GM23338 (cell line): ENCODE results near the gene RHOT1. TPM values are rescaled to one million over a fixed set of nuclear protein-coding genes. Genes with fewer than 3 reads are reported as not detected.

Experiments used
- ATAC-seq: fragments of 200-7000 bp; cut with Tn5 transposase; 3 replicates; pipeline ENCODE4 v1.9.1; 2020
- DNase-seq: peaks from one replicate; pipeline ENCODE4 v3.0.0-alpha.2; 2015; ENCODE audit warnings: low spot score
- H2AFZ ChIP-seq: fragments of 200-600 bp; sonication (generic); 2 replicates; pipeline ENCODE4 v1.8.0; 2016; ENCODE audit warnings: antibody characterized with exemption, mild to moderate bottlenecking, moderate library complexity
- H3F3A ChIP-seq: fragments of 200-600 bp; sonication (generic); replicated peaks from 2 replicates; pipeline ENCODE4 v1.8.0; 2017; ENCODE audit warnings: antibody characterized with exemption, mixed run types, low read depth
- H3K27ac ChIP-seq: fragments of 200-600 bp; sonication (generic); 2 replicates; pipeline ENCODE4 v1.6.1; 2016; ENCODE audit warnings: low read depth
- H3K27me3 ChIP-seq: fragments of 200-600 bp; sonication (generic); 2 replicates; pipeline ENCODE4 v1.8.0; 2016; ENCODE audit warnings: mild to moderate bottlenecking, mixed run types, moderate library complexity; ENCODE audit not compliant: insufficient read depth
- H3K36me3 ChIP-seq: fragments of 200-600 bp; sonication (generic); 2 replicates; pipeline ENCODE4 v1.8.0; 2016; ENCODE audit warnings: mild to moderate bottlenecking; ENCODE audit not compliant: insufficient read depth
- H3K4me1 ChIP-seq: fragments of 200-600 bp; sonication (generic); 2 replicates; pipeline ENCODE4 v1.8.0; 2016; ENCODE audit warnings: mild to moderate bottlenecking, moderate library complexity; ENCODE audit not compliant: insufficient read depth
- H3K4me2 ChIP-seq: fragments of 200-600 bp; sonication (generic); 2 replicates; pipeline ENCODE4 v1.7.1; 2017; ENCODE audit warnings: mixed run types
- H3K4me3 ChIP-seq: fragments of 200-600 bp; sonication (generic); 2 replicates; pipeline ENCODE4 v1.6.1; 2016; ENCODE audit warnings: mixed run types
- H3K79me2 ChIP-seq: fragments of 200-600 bp; sonication (generic); replicated peaks from 2 replicates; pipeline ENCODE4 v1.8.0; 2017; ENCODE audit warnings: mild to moderate bottlenecking; ENCODE audit not compliant: insufficient read depth
- H3K9me2 ChIP-seq: fragments of 200-600 bp; sonication (generic); 2 replicates; pipeline ENCODE4 v1.8.0; 2017; ENCODE audit not compliant: insufficient read depth
- H4K20me1 ChIP-seq: fragments of 200-600 bp; sonication (generic); replicated peaks from 2 replicates; pipeline ENCODE4 v1.8.0; 2017; ENCODE audit warnings: mild to moderate bottlenecking; ENCODE audit not compliant: insufficient read depth
- H3K27ac Mint-ChIP-seq: 2 replicates; pipeline ENCODE4 v1.8.0; 2020; ENCODE audit warnings: inconsistent platforms, mild to moderate bottlenecking, moderate library complexity, mixed read lengths
- H3K27me3 Mint-ChIP-seq: 3 replicates; pipeline ENCODE4 v1.8.0; 2022; ENCODE audit warnings: low read depth, mild to moderate bottlenecking, moderate library complexity, mixed read lengths, inconsistent platforms; ENCODE audit not compliant: insufficient read depth, poor library complexity
- H3K36me3 Mint-ChIP-seq: 3 replicates; pipeline ENCODE4 v1.8.0; 2021; ENCODE audit warnings: low read depth, mild to moderate bottlenecking, inconsistent platforms, moderate library complexity, mixed read lengths
- H3K4me1 Mint-ChIP-seq: 3 replicates; pipeline ENCODE4 v1.8.0; 2020; ENCODE audit warnings: mild to moderate bottlenecking, inconsistent platforms, mixed read lengths
- H3K4me3 Mint-ChIP-seq: 3 replicates; pipeline ENCODE4 v1.8.0; 2021; ENCODE audit warnings: moderate library complexity, mild to moderate bottlenecking, inconsistent platforms, mixed read lengths
- H3K9me3 Mint-ChIP-seq: 3 replicates; pipeline ENCODE4 v1.8.0; 2020; ENCODE audit warnings: moderate library complexity, mild to moderate bottlenecking, inconsistent platforms, mixed read lengths
- CREB1 ChIP-seq: fragments of 250-450 bp; sonication (Bioruptor Pico); IDR thresholded peaks from 2 replicates; pipeline ENCODE4 v1.5.0; 2020; ENCODE audit warnings: low read depth, mild to moderate bottlenecking, moderate library complexity
- CTCF ChIP-seq, 2 experiments: fragments of 200-600 bp in 1 of 2; sonication (generic) in 1 of 2; conservative IDR thresholded peaks; 2 replicates each; pipeline versions ENCODE4 v1.5.1 to v1.6.1; 2016 to 2017; ENCODE audit warnings: antibody characterized with exemption in 2 of 2, low read depth in 2 of 2, mild to moderate bottlenecking in 2 of 2, moderate library complexity in 1 of 2
- ETS1 ChIP-seq: IDR thresholded peaks from 2 replicates; pipeline ENCODE4 v1.6.1; 2016; ENCODE audit warnings: antibody characterized with exemption
- EZH2 ChIP-seq: fragments of 200-600 bp; sonication (generic); IDR thresholded peaks from one replicate; pipeline ENCODE4 v1.8.0; 2017; ENCODE audit warnings: antibody characterized with exemption, mild to moderate bottlenecking, low read depth; ENCODE audit not compliant: unreplicated experiment
- EZH2phosphoT487 ChIP-seq: fragments of 200-600 bp; sonication (generic); IDR thresholded peaks from one replicate; pipeline ENCODE4 v1.8.1; 2018; ENCODE audit warnings: antibody characterized with exemption; ENCODE audit not compliant: unreplicated experiment
- JUNB ChIP-seq: IDR thresholded peaks from one replicate; pipeline ENCODE4 v1.6.1; 2016; ENCODE audit warnings: antibody characterized with exemption; ENCODE audit not compliant: unreplicated experiment
- NANOG ChIP-seq: IDR thresholded peaks from 2 replicates; pipeline ENCODE4 v1.6.1; 2016; ENCODE audit warnings: antibody characterized with exemption, borderline replicate concordance
- POLR2AphosphoS5 ChIP-seq: IDR thresholded peaks from 2 replicates; pipeline ENCODE4 v1.6.1; 2016; ENCODE audit warnings: antibody characterized with exemption, low read depth
- REST ChIP-seq: IDR thresholded peaks from one replicate; pipeline ENCODE4 v1.6.1; 2018; ENCODE audit warnings: antibody characterized with exemption; ENCODE audit not compliant: unreplicated experiment
- STAT1 ChIP-seq: IDR thresholded peaks from one replicate; pipeline ENCODE4 v1.6.1; 2016; ENCODE audit warnings: antibody characterized with exemption; ENCODE audit not compliant: unreplicated experiment
- ZNF114 ChIP-seq: fragments of 250-450 bp; sonication (Bioruptor Pico); IDR thresholded peaks from 2 replicates; pipeline ENCODE4 v1.5.0; 2020; ENCODE audit warnings: mild to moderate bottlenecking, moderate library complexity
- ZNF331 ChIP-seq: fragments of 250-450 bp; sonication (Bioruptor Pico); IDR thresholded peaks from 2 replicates; pipeline ENCODE4 v1.5.0; 2020; ENCODE audit warnings: low read depth, mild to moderate bottlenecking, moderate library complexity
- polyA plus RNA-seq: library from polyadenylated mRNA; unstranded; fragments of >200 nt; fragmentation: Nextera tagmentation; extraction: Ambion mirVana; gene quantifications from 2 replicates; pipeline ENCODE4 v1.2.1, GENCODE V29; 2016
- total RNA-seq: library from RNA; depleted of rRNA; stranded (reverse); fragments of >200 nt; shearing (Covaris generic); gene quantifications from 2 replicates; pipeline ENCODE4 v1.2.3, GENCODE V29; 2014

RHOT1 gene
- total and polyA plus RNA-seq, 2 experiments from 2014 or later = 40.8 to 53.5 TPM

GRCh38 chr17:32209608-32210007 lies 67.3 kb downstream of the RHOT1 start (continued):
- TF ChIP-seq JUNB (no peak), ZNF331 (CRISPR knock-in tag) (no peak), POLR2AphosphoS5 (no peak), NANOG (no peak), REST (no peak), STAT1 (no peak), ZNF114 (CRISPR knock-in tag) (no peak)

GRCh38 chr17:32211671-32212070 lies 69.4 kb downstream of the RHOT1 start:
- H3K36me3 ChIP-seq = peaks cover 8% of the 10 kb centered on the region; the same call in 1 of the 2 replicates
- no peak for ATAC-seq
- no peak overlapping the region for H3K4me2 ChIP-seq
- Mint-ChIP-seq H3K27me3 (no peaks in the 10 kb centered on the region), H3K4me1 (0 out of 3 replicates have a peak, but pooled peaks cover 2% of the 10 kb centered on the region), H3K9me3 (no peaks in the 10 kb centered on the region), H3K27ac (no peak overlapping the region), H3K36me3 (peaks cover 4% of the 10 kb centered on the region; the same call in 1 of the 3 replicates), H3K4me3 (no peak overlapping the region)
- no peaks in the 10 kb centered on the region for H3F3A ChIP-seq
- no peak overlapping the region for H2AFZ ChIP-seq
- H3K4me1 ChIP-seq = no peaks in the 10 kb centered on the region
- H3K27me3 ChIP-seq = no peaks in the 10 kb centered on the region
- H3K4me3 ChIP-seq = no peak overlapping the region
- no peak overlapping the region for H3K27ac ChIP-seq
- no peaks in the 10 kb centered on the region for H3K9me2 ChIP-seq
- no peaks in the 10 kb centered on the region for H3K79me2 ChIP-seq
- no peak for DNase-seq
- H4K20me1 ChIP-seq = 0 out of 2 replicates have a peak, but pooled peaks cover 4% of the 10 kb centered on the region
- TF ChIP-seq JUNB = no peak
- TF ChIP-seq ZNF114 (CRISPR knock-in tag) = no peak
- no peak for TF ChIP-seq CTCF (conservative IDR thresholded peaks at IDR 0.05; ENCODE audit: low read depth in 2 of 2)
- TF ChIP-seq EZH2phosphoT487 = no peak
- no peak for TF ChIP-seq NANOG
- no peak for TF ChIP-seq POLR2AphosphoS5
- no peak for TF ChIP-seq EZH2
- TF ChIP-seq ZNF331 (CRISPR knock-in tag) = no peak
- no peak for TF ChIP-seq ETS1
- TF ChIP-seq CREB1 (CRISPR knock-in tag) = no peak
- no peak for TF ChIP-seq REST
- no peak for TF ChIP-seq STAT1
